Lung (tissue), 12 donors: ENCODE results near the gene SLC5A12. TPM values are rescaled to one million over a fixed set of nuclear protein-coding genes. Genes with fewer than 3 reads are reported as not detected.
A peak's percentile ranks its signal among the peaks of the same experiment; 100 is the strongest.

Experiments used
- ATAC-seq: fragments of 200-7000 bp; cut with Tn5 transposase; one replicate; pipeline ENCODE4 v1.9.1; 2020; ENCODE audit warnings: moderate number of reproducible peaks; ENCODE audit not compliant: insufficient read depth, low FRiP score
- DNase-seq, 3 donors: peaks; one replicate each; pipeline ENCODE4 v3.0.0-alpha.2; 2013 to 2017
- H3K27ac ChIP-seq, 2 donors: one replicate each; pipeline ENCODE4 v1.5.1; 2013; ENCODE audit warnings: mild to moderate bottlenecking in 2 of 2, moderate library complexity in 2 of 2, control low read depth in 1 of 2, inconsistent platforms in 1 of 2, low read depth in 1 of 2, low read length in 1 of 2
- H3K27me3 ChIP-seq, 3 donors: one replicate each; pipeline ENCODE4 v1.5.1; 2013; ENCODE audit warnings: low read length in 2 of 3; ENCODE audit not compliant: control insufficient read depth in 3 of 3, insufficient read depth in 3 of 3
- H3K36me3 ChIP-seq, 4 donors: one replicate each; pipeline ENCODE4 v1.5.1; 2013; ENCODE audit warnings: low read length in 4 of 4, mild to moderate bottlenecking in 1 of 4, moderate library complexity in 1 of 4; ENCODE audit not compliant: control insufficient read depth in 4 of 4, insufficient read depth in 4 of 4
- H3K4me1 ChIP-seq, 5 donors: one replicate each; pipeline ENCODE4 v1.5.1; 2013; ENCODE audit warnings: low read length in 5 of 5, mild to moderate bottlenecking in 2 of 5, moderate library complexity in 1 of 5; ENCODE audit not compliant: control insufficient read depth in 5 of 5, insufficient read depth in 5 of 5
- H3K4me3 ChIP-seq: one replicate; pipeline ENCODE4 v1.5.1; 2013; ENCODE audit warnings: mild to moderate bottlenecking, control low read depth, moderate library complexity
- H3K9ac ChIP-seq, 2 donors: one replicate each; pipeline ENCODE4 v1.5.1; 2013; ENCODE audit warnings: low read length in 2 of 2, control low read depth in 1 of 2; ENCODE audit not compliant: insufficient read depth in 1 of 2
- H3K9me3 ChIP-seq, 4 donors: one replicate each; pipeline ENCODE4 v1.5.1; 2013; ENCODE audit warnings: low read length in 3 of 4, mild to moderate bottlenecking in 1 of 4, moderate library complexity in 1 of 4; ENCODE audit not compliant: control insufficient read depth in 4 of 4, insufficient read depth in 3 of 4
- WGBS, 2 donors: extraction: QIAGEN DNeasy Blood & Tissue Kit; methylation state at CpG; one replicate each; pipeline ENCODE4 v1.1.7; 2013; 5-methylcytosine and 5-hydroxymethylcytosine counted together
- polyA plus RNA-seq, 2 donors: library from polyadenylated mRNA; stranded (reverse); fragments of 200-250 nt; gene quantifications; one replicate each; pipeline ENCODE4 v1.2.1, GENCODE V29; 2013
- total RNA-seq, 2 donors: library from RNA; depleted of rRNA in 1 of 2; stranded (reverse); fragments of >200 nt in 1 of 2; gene quantifications; one replicate each; pipeline ENCODE4 v1.2.1, GENCODE V29; 2014 to 2021
- TF ChIP-seq, protein P1 (sequence below): IDR thresholded peaks from 2 replicates; pipeline ENCODE4 v1.5.1; 2012; ENCODE audit warnings: mild to moderate bottlenecking; ENCODE audit errors: control extremely low read depth, extremely low read depth
- donor health status: control.
- donor health status: control.
- donor health status: Bipolar disorder and iron deficiency.
- donor health status: healthy.
- donor health status: DM: yes; HTN: yes; CAD: no.

SLC5A12 gene
- total and polyA plus RNA-seq, 4 donors, result 0.06 TPM; not detected in 3

DNA sequence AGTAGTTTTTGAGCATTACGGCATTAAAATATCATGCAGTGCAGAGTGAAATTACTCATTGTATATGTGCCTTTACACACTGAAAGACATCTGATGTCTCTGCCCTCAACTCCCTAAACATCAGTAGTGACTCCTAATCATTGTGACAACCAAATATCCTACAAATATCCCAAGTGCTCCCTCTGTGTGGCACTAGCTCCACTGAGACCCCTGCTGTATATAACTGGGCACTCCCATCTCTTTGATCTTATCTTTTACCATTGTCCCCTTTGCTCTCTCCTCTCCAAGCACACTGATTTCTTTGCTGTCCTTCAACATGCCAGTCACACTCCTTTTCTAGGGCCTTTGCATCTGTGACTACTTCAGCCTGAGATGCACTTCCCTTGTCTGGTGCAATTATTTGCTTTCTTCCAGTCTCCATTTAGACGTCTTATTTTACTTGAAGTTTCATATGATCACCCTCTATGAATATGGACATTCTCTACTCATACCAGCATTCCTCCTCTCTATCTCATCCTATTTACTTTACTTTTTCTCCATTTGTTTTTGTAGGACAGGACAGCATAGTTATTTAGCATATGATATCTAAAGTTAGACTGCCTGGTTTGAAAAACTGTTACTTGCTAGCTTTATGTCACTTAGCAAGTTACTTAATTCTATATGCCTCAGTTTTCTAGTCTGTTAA, 2.4 kb downstream of the SLC5A12 start:
- H3K4me3 ChIP-seq, result no peak overlapping the region
- 69 to 85% methylated on average over 2 of the region's 2 CpGs for WGBS, 2 donors
- no peak for ATAC-seq
- H3K27me3 ChIP-seq, result no peaks in the 10 kb centered on the region
- no peak for DNase-seq
- TF ChIP-seq, protein P1, sequence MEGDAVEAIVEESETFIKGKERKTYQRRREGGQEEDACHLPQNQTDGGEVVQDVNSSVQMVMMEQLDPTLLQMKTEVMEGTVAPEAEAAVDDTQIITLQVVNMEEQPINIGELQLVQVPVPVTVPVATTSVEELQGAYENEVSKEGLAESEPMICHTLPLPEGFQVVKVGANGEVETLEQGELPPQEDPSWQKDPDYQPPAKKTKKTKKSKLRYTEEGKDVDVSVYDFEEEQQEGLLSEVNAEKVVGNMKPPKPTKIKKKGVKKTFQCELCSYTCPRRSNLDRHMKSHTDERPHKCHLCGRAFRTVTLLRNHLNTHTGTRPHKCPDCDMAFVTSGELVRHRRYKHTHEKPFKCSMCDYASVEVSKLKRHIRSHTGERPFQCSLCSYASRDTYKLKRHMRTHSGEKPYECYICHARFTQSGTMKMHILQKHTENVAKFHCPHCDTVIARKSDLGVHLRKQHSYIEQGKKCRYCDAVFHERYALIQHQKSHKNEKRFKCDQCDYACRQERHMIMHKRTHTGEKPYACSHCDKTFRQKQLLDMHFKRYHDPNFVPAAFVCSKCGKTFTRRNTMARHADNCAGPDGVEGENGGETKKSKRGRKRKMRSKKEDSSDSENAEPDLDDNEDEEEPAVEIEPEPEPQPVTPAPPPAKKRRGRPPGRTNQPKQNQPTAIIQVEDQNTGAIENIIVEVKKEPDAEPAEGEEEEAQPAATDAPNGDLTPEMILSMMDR, result no peak
- no peak overlapping the region for H3K27ac ChIP-seq
- no peaks in the 10 kb centered on the region for H3K9me3 ChIP-seq
- H3K9ac ChIP-seq, result no peak overlapping the region
- H3K4me1 ChIP-seq, result peaks cover 0 to 5% (median 0%) of the 10 kb centered on the region in 5 donors
- H3K36me3 ChIP-seq, result no peaks in the 10 kb centered on the region

DNA sequence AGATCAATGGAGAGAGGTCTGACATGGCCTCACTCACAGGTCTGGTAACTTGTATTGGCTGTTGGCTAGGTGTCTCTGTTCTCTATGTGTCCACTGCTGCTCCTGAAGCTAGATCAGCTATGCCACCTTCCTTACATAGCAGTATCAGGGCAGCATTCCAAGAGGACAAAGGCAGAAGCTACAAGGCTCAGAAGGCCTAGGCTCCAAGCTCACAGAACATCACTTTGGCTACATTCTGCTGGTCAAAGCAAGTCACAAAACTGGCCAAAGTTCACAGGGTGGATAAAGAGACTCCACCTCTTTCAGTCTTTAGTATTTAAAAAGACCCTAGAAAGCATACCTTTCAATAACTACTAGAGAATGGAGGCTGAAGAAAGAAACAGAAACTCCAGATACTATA, 4.1 kb downstream of the SLC5A12 start:
- no peaks in the 10 kb centered on the region for H3K36me3 ChIP-seq
- DNase-seq (no peak), ATAC-seq (no peak)
- TF ChIP-seq, protein P1, result no peak
- H3K4me3 ChIP-seq, result no peak overlapping the region
- peaks cover 0 to 5% (median 0%) of the 10 kb centered on the region in 5 donors for H3K4me1 ChIP-seq
- no peak overlapping the region for H3K27ac ChIP-seq
- no peak overlapping the region for H3K9ac ChIP-seq
- H3K9me3 ChIP-seq, result no peaks in the 10 kb centered on the region
- no peaks in the 10 kb centered on the region for H3K27me3 ChIP-seq

DNA sequence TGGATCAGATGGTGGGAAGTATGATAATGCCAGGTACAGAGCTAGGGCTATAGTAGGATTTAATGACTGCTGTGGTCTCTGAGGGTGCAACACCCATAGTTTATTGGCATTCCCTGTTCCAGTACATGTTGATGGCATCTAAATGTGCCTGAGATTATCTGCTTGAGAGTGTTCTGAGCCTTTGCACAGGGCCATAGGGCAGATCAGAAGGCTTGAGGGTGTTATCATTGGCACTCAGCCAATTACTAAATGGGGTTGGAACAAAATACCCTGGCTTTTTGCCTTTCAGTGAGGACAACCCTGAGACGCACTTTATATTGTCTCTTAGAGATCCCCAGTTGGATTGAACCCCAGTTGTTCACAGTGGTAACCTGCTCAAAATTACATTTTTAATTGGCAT, 6.7 kb downstream of the SLC5A12 start:
- H3K9me3 ChIP-seq, result no peaks in the 10 kb centered on the region
- no peak for ATAC-seq
- H3K4me3 ChIP-seq, result no peak overlapping the region

More for the DNA sequence above, 6.7 kb downstream of the SLC5A12 start:
- Histone ChIP-seq H3K27me3 (no peaks in the 10 kb centered on the region), H3K27ac (no peak overlapping the region), H3K9ac (no peak overlapping the region), H3K36me3 (no peaks in the 10 kb centered on the region), H3K4me1 (peaks cover 0 to 8% (median 0%) of the 10 kb centered on the region in 5 donors)
- DNase-seq, result peak; percentile 12 to 52 (median 37)
- 50 to 86% methylated on average over 1 of the region's 1 CpG for whole genome bisulfite sequencing, 2 donors
- TF ChIP-seq, protein P1, result no peak
